ENCODE measurements around the gene ERBB4.

The ERBB4 gene

GRCh38 chr2:212078103-212078502 is 460.5 kb downstream of the ERBB4 start:
- no peak for DNase-seq (ENCODE audit: low spot score)

GRCh38 chr2:212076456-212076855 is 462.1 kb downstream of the ERBB4 start:
- no peak for DNase-seq (ENCODE audit: low spot score)

GRCh38 chr2:212073360-212073759 is 465.2 kb downstream of the ERBB4 start:
- no peak for DNase-seq (ENCODE audit: low spot score)

GRCh38 chr2:212066546-212066945 is 472.1 kb downstream of the ERBB4 start:
- DNase-seq (ENCODE audit: low spot score) = no peak

GRCh38 chr2:212064318-212064717 is 474.3 kb downstream of the ERBB4 start:
- no peak for DNase-seq (ENCODE audit: low spot score)

GRCh38 chr2:212052412-212053159 is 486.0 kb downstream of the ERBB4 start:
- no peak for DNase-seq (ENCODE audit: low spot score)

- no peak for DNase-seq (ENCODE audit: low spot score)
Measured at GRCh38 chr2:212050871-212051270, 487.7 kb downstream of the ERBB4 start.

- no peak for DNase-seq (ENCODE audit: low spot score)
Measured at GRCh38 chr2:212042562-212042961, 496.0 kb downstream of the ERBB4 start.

GRCh38 chr2:212037062-212037461 is 501.5 kb downstream of the ERBB4 start:
- DNase-seq (ENCODE audit: low spot score) = no peak

GRCh38 chr2:212034841-212035585 is 503.6 kb downstream of the ERBB4 start:
- DNase-seq (ENCODE audit: low spot score) = no peak

GRCh38 chr2:212033888-212034287 is 504.7 kb downstream of the ERBB4 start:
- DNase-seq (ENCODE audit: low spot score) = no peak

GRCh38 chr2:212032536-212033219 is 505.9 kb downstream of the ERBB4 start:
- no peak for DNase-seq (ENCODE audit: low spot score)

- no peak for DNase-seq (ENCODE audit: low spot score)
Measured at GRCh38 chr2:212032032-212032431, 506.6 kb downstream of the ERBB4 start.

GRCh38 chr2:212030709-212031108 is 507.9 kb downstream of the ERBB4 start:
- no peak for DNase-seq (ENCODE audit: low spot score)

- DNase-seq (ENCODE audit: low spot score) = no peak
Measured at GRCh38 chr2:212028798-212029394, 509.7 kb downstream of the ERBB4 start.

GRCh38 chr2:212027681-212028628 is 510.6 kb downstream of the ERBB4 start:
- DNase-seq (ENCODE audit: low spot score) = no peak

GRCh38 chr2:212024040-212024439 is 514.6 kb downstream of the ERBB4 start:
- no peak for DNase-seq (ENCODE audit: low spot score)

- no peak for DNase-seq (ENCODE audit: low spot score)
Measured at GRCh38 chr2:212022966-212023365, 515.6 kb downstream of the ERBB4 start.

GRCh38 chr2:212021947-212022346 is 516.7 kb downstream of the ERBB4 start:
- DNase-seq (ENCODE audit: low spot score) = no peak

GRCh38 chr2:212015588-212015987 is 523.0 kb downstream of the ERBB4 start:
- DNase-seq (ENCODE audit: low spot score) = no peak

GRCh38 chr2:212013626-212014025 is 525.0 kb downstream of the ERBB4 start:
- no peak for DNase-seq (ENCODE audit: low spot score)

Measured in SW480 (cell line).